ENCODE measurements around the gene SYCE3.

DNA sequence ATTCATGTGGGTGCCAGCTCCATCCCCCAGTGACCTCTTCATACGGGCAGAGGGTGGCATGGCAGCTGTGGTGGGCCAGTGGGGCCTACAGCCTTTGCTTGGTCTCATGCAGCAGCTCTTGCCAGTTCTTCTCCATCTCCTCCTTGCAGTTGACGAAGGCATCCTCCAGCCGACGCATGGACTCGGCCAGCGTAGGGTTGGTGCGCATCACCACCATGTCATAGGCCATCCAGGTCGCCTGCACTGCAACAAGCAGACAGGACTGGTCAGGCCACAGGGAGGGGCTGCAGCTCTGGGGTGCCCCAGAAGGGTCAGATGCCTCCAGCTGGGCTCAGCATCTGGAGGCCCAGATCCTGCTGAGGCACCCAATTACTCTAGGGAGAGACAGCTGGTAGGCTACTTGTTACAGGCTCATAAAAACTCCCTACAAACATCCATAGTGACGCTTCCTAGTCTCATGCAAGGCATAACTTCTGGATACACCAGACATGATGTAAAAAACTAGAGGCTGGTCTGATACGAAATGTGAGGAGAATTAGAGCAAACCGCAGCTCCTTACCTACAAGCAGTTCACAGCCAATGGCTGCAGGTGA, 11.5 kb downstream of the SYCE3 start:
- no peak for TF ChIP-seq EZH2phosphoT487 (IDR thresholded peaks at IDR 0.05; ENCODE audit: borderline replicate concordance, low read depth, low read length)
- TF ChIP-seq, protein P1, sequence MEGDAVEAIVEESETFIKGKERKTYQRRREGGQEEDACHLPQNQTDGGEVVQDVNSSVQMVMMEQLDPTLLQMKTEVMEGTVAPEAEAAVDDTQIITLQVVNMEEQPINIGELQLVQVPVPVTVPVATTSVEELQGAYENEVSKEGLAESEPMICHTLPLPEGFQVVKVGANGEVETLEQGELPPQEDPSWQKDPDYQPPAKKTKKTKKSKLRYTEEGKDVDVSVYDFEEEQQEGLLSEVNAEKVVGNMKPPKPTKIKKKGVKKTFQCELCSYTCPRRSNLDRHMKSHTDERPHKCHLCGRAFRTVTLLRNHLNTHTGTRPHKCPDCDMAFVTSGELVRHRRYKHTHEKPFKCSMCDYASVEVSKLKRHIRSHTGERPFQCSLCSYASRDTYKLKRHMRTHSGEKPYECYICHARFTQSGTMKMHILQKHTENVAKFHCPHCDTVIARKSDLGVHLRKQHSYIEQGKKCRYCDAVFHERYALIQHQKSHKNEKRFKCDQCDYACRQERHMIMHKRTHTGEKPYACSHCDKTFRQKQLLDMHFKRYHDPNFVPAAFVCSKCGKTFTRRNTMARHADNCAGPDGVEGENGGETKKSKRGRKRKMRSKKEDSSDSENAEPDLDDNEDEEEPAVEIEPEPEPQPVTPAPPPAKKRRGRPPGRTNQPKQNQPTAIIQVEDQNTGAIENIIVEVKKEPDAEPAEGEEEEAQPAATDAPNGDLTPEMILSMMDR (conservative IDR thresholded peaks at IDR 0.05; ENCODE audit: low read length): no peak

Measured in OCI-LY7 (cell line).